ENCODE data around the gene NBEA. TPM values are rescaled to one million over a fixed set of nuclear protein-coding genes. Genes with fewer than 3 reads are reported as not detected.

NBEA gene
- total RNA-seq, 2 donors from 2014 or later: 17.5 to 24.7 TPM

GRCh38 chr13:35345992-35346391 is 403.9 kb downstream of the NBEA start:
- no peak for DNase-seq (ENCODE audit: low spot score)
- Histone ChIP-seq H3K27ac (no peak overlapping the region), H3K36me3 (no peaks in the 10 kb centered on the region), H3K9me3 (no peaks in the 10 kb centered on the region), H3K27me3 (no peaks in the 10 kb centered on the region), H3K4me3 (no peak overlapping the region), H3K4me1 (peaks cover 0 to 4% of the 10 kb centered on the region in 2 donors)
- no peak for TF ChIP-seq CTCF (IDR thresholded peaks at IDR 0.05)

- H3K27me3 ChIP-seq: no peaks in the 10 kb centered on the region
- no peak for DNase-seq (ENCODE audit: low spot score)
- H3K9me3 ChIP-seq: no peaks in the 10 kb centered on the region
- no peak overlapping the region for H3K4me3 ChIP-seq
- peaks cover 0 to 4% of the 10 kb centered on the region in 2 donors for H3K4me1 ChIP-seq
- TF ChIP-seq CTCF (IDR thresholded peaks at IDR 0.05): no peak
- no peak overlapping the region for H3K27ac ChIP-seq
- no peaks in the 10 kb centered on the region for H3K36me3 ChIP-seq
Measured at GRCh38 chr13:35346494-35346893, 404.4 kb downstream of the NBEA start.

- Histone ChIP-seq H3K27me3 (no peaks in the 10 kb centered on the region), H3K4me3 (no peak overlapping the region), H3K4me1 (peaks cover 0 to 4% of the 10 kb centered on the region in 2 donors), H3K36me3 (no peaks in the 10 kb centered on the region), H3K27ac (no peak overlapping the region), H3K9me3 (no peaks in the 10 kb centered on the region)
- no peak for DNase-seq (ENCODE audit: low spot score)
- no peak for TF ChIP-seq CTCF (IDR thresholded peaks at IDR 0.05)
Measured at GRCh38 chr13:35347679-35348205, 405.7 kb downstream of the NBEA start.

GRCh38 chr13:35349052-35349451 is 407.0 kb downstream of the NBEA start:
- no peaks in the 10 kb centered on the region for H3K36me3 ChIP-seq
- no peak overlapping the region for H3K4me3 ChIP-seq
- H3K4me1 ChIP-seq: peaks cover 0 to 4% of the 10 kb centered on the region in 2 donors
- no peaks in the 10 kb centered on the region for H3K9me3 ChIP-seq
- H3K27me3 ChIP-seq: no peaks in the 10 kb centered on the region
- DNase-seq (ENCODE audit: low spot score): no peak
- no peak for TF ChIP-seq CTCF (IDR thresholded peaks at IDR 0.05)
- no peak overlapping the region for H3K27ac ChIP-seq

- Histone ChIP-seq H3K4me1 (peaks cover 0 to 4% of the 10 kb centered on the region in 2 donors), H3K9me3 (no peaks in the 10 kb centered on the region), H3K27ac (no peak overlapping the region), H3K27me3 (no peaks in the 10 kb centered on the region), H3K4me3 (no peak overlapping the region), H3K36me3 (no peaks in the 10 kb centered on the region)
- no peak for TF ChIP-seq CTCF (IDR thresholded peaks at IDR 0.05)
- no peak for DNase-seq (ENCODE audit: low spot score)
Measured at GRCh38 chr13:35349673-35350278, 407.7 kb downstream of the NBEA start.

GRCh38 chr13:35354285-35354684 is 412.2 kb downstream of the NBEA start:
- DNase-seq (ENCODE audit: low spot score): no peak
- TF ChIP-seq CTCF (IDR thresholded peaks at IDR 0.05): no peak

More at GRCh38 chr13:35354285-35354684, 412.2 kb downstream of the NBEA start:
- Histone ChIP-seq H3K9me3 (no peaks in the 10 kb centered on the region), H3K4me3 (no peak overlapping the region), H3K36me3 (no peaks in the 10 kb centered on the region), H3K27me3 (no peaks in the 10 kb centered on the region), H3K4me1 (peaks cover 0 to 1% of the 10 kb centered on the region in 2 donors), H3K27ac (no peak overlapping the region)

All from right atrium auricular region (tissue), 2 donors.